ENCODE results near the gene CDC14A.
"Not testable (repeated sequence)": the region's sequence is repeated elsewhere in the genome, so short reads cannot be mapped to it uniquely, and the experiment has no call there.

Gene CDC14A

DNA sequence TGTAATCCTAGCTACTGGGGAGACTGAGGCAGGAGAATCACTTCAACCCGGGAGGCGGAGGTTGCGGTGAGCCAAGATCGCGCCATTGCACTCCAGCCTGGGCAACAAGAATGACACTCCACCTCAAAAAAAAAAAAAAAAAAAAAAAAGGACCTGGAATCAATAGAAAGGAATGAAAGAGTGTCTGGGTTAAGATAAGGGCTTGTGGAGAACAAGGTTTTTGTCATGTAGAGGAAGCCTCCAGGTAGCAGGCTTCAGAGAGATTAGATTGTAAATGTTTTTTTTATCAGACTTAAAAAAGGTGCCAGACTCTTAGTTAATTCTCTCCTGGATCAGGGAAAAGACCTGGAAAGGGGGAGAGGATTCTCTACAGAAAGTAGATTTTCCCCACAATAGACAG is 14.4 kb upstream of the CDC14A start:
- not testable (repeated sequence) for DNase-seq (ENCODE audit: low read depth)

DNA sequence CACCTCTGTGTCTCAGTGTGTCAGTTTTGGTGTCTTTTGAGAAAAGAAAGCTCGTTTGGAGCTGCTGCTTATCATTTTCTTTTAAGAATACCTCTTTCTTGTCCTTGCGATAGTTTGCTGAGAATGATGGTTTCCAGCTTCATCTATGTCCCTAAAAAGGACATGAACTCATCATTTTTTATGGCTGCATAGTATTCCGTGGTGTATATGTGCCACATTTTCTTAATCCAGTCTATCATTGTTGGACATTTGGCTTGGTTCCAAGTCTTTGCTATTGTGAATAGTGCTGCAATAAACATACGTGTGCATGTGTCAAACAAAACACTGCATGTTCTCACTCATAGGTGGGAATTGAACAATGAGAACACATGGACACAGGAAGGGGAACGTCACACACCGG is 12.6 kb upstream of the CDC14A start:
- not testable (repeated sequence) for DNase-seq (ENCODE audit: low read depth)

DNA sequence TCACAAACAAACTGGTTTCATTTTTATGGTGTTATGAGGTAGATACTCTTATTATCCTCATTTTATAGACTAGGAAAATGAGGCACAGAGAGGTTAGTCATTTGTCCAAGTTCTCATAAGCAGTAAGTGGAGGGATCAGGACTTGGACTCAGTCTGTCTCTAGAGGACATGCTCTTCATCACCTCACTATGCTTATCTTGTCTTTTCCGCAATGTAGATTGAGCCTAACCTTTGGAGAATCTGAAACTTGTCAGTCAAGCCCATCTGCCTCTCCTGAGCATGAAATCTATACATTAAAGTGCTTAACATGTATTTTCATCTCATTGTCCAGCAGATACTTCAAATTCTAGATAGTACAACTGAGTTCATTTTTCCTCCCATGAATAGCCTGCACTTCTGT is 11.8 kb upstream of the CDC14A start:
- no peak for DNase-seq (ENCODE audit: low read depth)

DNA sequence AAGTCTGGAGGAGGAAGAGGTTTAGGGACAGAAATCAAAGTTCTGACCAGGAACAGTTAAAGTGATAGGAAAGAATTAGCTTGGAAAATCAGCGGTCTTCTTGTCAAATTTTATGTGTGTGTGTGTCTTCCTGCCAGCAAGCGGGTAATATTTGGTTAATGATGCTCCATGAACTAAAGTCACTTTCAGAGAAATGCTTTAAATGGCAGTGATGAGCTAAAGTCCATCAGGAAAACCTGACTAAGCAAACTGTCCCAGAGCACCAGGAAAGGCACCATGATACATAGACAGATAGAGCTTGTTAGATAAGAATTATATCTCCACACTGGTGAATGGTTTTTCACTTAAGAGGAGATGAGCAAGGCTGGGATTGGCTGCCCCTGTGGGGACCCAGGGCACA is 10.0 kb upstream of the CDC14A start:
- DNase-seq (ENCODE audit: low read depth), result no peak

DNA sequence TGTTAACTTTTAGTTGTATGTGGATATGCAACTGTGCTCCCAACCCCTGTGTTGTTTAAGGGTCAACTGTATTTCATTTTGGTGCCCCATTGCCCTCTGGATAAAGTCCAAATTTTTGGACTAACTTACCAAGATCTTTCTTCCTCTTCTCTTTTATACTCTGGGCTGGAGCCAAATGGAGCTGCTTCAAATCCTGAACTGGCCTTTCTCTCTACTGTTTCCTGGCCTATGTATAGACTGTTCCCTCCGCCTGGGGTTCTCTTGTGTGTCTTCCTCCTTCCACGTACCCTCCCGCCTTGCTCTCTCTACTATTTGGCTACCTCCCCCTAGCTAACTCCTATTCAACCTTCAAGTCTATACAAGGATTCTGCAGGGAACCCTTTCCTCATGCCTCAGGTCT is 8.4 kb upstream of the CDC14A start:
- DNase-seq (ENCODE audit: low read depth), result no peak

DNA sequence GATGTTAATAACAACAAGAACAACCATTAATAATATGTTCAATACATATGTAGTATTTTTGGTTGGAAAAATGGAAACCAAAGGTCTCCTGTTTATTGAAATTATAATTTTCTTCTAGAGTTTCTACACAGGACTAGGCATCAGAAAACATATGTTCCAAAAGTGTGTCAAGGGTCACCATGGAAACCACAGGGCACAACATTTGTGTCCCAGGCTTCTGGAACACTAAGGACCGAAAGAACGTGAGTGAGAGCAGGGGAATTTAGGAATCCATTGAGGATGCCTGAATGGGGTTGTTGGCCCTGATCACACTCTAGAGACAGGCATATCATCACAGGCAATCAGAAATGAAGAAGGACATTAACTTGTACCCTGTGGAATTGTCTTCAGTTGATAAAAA is 7.5 kb upstream of the CDC14A start:
- DNase-seq (ENCODE audit: low read depth), result no peak

DNA sequence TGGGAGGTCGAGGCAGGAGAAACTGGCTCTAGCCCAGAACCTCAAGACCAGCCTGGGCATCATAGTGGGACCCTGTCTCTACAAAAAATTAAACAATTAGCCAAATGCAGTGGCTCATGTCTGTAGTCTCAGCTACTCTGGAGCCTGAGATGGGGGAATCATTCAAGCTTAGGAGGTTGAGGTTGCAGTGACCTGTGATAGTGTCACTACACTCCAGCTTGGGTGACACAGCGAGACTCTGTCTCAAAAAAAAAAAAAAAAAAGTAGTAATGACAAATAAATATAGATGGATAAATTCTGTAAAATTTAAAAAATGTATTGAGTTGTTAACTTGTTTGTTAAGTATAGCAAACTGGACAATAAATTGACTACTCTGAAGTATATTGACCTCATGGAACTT is 5.9 kb upstream of the CDC14A start:
- DNase-seq (ENCODE audit: low read depth), result no peak

DNA sequence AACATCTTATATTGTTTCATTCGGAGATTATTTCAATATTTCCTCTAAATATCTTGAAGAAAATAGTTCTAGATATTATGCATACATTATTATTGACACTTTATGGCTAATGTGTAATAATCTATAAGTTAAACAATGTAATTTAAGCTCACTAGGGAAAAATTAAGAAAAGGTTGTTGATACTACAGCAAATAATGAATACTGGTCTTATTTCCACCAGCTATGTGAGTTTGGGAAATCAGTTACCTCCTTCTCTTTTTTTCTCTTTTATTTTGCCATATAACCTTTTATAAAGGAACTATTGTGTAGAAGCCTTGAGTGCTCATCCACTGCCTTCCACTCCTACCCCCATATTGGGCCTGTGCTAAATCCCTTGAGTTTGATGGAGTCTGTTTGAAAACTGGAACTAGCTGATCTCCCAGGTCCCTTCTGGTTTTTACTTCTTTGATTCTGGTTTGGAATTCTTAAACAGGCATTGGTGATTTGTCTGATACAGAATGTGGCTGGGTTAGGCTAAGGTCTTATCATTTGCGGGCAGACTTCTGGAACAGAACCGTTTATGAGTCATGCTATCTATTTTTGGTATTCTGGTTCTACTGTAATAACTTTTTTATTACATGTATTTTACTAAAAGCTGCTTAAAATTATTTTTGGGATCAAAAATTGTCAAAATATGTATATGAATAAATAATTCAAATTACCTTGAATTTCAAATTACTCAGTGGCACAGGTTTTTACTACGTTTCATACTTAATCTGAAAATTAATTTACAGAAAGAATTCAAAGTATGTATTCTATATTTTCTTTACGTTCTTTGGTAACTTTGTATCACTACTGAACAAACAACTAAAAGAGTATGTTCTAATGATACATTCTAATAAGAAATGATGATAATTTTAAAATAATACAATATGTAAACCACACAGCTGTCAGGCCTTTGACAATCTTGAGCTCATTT is 5.0 kb upstream of the CDC14A start:
- DNase-seq (ENCODE audit: low read depth), result no peak

DNA sequence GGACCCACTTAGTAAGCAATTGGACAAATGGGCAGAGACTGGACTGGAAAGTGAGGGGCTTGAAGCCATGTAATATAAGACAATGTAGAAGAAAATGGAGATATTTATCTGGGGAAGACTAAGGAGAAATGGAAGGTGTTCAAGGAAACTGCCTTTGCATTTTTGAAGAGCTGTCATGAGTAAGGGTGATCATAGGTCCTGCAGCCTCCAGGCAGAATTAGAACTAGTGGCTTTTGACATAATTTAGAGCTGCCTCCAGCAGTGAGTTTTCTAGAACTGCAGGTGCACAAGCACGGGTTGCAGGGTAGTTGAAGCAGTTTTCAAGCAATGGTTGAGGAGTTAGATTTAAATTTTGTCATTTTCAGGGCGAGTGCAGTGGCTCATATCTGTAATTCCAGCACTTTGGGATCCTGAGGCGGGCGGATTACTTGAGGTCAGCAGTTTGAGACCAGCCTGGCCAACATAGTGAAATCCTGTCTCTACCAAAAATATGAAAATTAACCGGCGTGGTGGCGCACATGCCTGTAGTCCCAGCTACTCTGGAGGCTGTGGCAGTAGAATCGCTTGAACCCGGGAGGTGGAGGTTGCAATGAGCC is 3.7 kb upstream of the CDC14A start:
- no peak for DNase-seq (ENCODE audit: low read depth)

DNA sequence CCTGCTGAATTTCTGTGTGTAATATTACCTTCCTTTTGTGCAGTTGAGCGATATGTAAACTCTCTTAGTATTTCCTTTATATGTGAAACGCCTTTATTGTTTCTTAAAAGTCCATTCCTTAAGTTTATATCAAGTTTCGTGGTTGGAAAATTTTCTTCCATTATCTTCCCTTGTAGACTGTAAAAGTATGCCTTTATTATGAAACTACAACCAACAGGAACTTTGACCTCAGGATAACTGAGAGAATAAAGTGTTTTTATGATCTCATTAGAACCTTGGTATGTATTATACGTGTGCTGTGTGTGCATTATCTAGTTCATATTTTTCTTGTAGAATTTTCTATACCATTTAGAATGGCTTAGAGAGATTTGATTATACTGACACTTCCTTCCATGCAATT is 3.1 kb upstream of the CDC14A start:
- no peak for DNase-seq (ENCODE audit: low read depth)

DNA sequence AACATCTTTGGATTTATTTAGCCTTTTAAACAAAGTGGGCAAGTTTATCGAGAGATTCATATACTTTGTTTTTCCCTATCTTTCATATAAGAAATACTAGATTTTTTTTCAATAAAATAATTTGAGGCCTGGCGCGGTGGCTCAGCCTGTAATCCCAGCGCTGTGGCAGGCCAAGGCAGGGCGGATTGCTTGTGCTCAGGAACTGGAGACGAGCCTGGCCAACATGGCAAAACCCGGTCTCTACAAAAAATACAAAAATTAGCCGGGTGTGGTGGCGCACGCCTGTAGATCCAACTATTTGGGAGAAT is 1.6 kb upstream of the CDC14A start:
- no peak for DNase-seq (ENCODE audit: low read depth)

DNA sequence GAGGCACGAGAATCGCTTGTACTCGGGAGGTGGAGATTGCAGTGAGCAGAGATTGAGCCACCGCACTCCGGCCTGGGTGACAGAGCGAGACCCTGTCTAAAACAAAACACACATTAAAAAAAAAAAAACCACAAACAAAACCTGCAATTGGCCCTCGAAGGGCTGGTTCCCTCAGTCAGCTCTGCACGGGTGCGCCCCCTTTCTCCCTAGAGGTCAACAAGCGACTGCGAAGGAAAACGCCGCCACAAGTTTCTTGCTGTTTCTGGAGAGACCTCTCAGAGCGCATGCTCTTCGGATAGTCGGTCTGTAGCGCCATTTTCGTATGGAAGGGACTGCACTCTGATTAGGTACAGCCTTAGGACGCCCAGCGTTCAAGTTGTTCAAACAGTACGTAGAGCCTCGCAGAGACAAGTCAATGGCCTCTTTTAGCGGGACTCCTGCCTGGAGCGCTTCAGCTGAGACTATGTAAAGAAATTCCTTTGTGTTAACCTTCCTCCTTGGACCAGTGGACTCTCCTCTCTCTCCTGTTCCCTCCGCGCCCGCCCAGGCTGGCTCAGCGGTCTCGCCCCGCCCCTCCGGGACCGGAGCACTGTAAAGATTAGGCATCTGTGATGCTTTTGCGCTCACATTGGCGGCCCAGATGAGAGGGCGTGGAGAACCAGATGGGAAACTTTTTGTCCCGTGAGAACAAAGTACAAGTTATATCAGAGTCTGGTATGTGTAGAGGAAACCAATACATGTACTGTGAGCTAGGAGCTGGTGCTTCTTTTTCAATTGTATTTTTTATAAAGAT is 1.0 kb upstream of the CDC14A start:
- DNase-seq (ENCODE audit: low read depth), result peak; percentile 68

DNA sequence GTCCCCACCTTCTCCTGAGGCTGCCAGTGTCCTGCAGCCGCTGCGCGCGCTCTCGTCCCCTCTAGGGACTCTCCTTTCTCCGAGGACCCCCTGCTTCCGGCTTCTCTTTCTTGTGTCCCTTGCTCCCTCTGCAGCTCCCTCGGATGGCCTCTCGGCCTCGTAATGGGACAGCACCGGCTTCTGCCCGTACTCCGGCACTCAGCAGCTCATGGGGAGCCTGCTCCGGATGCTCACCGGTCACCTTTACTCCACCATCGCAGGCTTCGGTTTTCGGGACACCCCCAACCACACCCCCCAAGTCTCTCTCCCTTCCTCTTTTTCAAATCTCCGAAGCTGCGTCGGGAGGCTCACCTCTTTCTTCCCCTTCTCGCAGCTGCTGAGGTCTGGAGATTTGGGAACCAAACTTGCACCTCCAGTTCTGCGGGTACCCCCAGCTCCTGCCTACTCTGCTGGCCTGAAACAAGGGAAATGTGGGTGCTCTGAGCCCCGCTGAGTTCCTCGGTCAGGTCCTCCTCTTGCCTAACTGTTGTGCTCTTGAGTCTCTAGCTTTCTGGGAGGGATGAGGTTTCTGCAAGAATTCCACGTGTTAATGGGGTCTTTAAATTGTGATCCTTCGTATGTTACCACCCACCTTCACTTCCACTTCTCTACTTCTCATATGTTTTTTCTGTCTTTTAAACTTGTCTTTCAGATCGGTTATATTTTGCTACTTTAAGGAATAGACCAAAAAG is 930 bp downstream of the CDC14A start:
- DNase-seq (ENCODE audit: low read depth), result no peak

DNA sequence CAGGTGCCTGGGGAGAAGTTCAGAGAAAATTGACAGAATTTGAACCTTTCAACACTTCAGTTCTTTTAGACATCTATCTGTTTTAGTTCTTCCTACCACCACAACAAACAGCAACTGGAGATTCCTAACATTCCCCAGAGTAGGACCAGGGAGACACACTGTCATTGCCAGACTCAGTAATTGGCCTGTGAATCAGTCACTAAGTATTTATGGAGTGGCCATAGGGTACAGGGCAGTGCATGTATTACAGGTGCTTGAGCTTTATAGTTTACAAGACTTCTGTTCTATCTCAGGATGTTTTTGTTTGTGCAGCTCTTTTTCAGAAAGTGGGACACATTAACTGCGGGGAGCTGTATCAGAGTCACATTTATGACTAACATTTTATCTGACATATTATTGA is 1.7 kb downstream of the CDC14A start:
- no peak for DNase-seq (ENCODE audit: low read depth)

DNA sequence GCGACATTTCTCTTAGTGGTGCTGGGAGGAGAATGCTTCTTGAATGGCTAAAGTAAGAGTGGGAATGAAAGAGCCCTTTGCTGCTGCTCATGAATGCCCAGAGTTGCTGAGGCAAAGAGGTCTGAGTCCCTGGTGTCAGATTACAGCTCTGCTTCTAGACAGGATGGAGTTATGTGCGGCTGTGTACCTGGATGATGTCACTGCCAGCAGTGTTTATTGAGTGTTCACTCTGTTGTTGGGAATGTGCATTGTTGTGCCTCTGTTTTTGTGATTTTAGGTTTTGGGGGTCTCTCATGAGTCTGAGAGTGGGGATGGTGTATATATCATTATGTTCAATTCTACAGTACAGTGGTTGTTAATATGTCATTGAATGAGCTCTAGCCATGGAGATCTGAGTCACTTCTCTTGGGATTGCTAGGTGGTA is 2.7 kb downstream of the CDC14A start:
- no peak for DNase-seq (ENCODE audit: low read depth)

DNA sequence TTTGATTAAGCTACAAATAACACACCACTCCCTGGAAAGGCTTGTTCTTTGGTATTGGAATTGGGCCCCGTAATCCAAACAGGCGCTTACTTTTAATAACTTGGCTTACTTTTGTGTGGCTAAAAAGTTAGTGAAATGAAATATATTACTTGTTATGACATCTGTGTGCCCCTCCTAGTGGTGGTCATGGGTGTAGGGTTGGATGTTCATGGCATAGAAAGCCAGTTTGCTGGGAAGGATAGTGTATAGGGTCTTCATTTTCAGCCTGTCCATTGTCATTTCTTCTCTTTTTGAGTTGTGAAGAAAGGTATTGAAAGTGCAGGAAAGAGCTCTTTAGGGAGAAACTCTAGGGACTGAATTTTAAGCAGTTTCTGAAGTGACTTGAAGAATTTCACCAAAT is 5.9 kb downstream of the CDC14A start:
- no peak for DNase-seq (ENCODE audit: low read depth)

DNA sequence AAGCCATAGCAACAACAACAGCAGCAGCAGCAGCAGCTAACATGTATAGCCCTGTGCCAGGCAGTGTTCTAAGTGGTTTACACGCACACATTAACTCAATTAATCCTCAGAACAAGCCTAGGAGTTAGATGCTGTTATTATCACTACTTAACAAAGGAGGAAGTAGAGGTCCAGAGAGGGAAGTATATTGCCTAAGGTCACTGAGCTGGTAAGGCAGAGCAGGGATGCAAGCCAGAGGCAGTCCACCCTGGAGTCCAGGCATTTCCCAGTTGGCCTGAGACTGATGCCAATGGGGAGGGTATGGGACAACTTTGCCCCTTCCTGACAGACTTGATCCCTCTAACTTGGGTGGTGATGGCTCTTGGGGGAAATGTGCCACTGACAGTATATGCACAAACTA is 6.8 kb downstream of the CDC14A start:
- DNase-seq (ENCODE audit: low read depth), result no peak

DNA sequence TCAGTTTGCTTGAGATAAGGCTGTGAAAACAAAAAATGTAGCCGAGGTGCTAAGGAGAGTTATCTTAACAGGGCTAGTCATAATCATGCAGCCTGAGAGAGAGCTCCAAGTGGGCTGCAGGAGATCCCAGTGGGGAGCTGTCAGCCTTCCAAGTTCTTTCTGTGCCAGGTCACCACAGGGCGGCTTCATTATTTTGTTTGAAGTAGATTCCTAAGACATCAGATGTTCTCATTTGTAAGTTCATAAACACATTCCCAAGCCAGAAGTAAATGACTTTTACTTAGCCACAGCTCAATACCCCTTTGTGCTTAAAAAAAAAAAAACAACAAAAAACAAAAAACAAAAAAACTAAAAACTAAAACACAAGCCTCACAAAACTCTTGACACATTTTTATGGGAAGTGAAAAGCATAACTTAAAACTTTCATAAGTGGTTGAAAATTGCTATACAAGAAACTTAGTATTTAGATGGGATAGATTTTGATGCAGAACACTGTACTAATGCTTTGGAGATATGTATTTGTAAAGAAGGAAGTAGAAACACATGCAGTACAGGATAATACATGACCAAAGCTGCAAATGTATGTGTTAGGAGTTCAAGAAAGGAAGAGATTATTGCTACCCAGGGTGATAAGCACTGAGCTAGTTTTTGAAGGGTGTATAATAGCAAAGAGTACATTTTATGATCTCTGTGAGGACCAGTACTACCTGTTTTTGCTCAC is 8.6 kb downstream of the CDC14A start:
- DNase-seq (ENCODE audit: low read depth), result no peak

DNA sequence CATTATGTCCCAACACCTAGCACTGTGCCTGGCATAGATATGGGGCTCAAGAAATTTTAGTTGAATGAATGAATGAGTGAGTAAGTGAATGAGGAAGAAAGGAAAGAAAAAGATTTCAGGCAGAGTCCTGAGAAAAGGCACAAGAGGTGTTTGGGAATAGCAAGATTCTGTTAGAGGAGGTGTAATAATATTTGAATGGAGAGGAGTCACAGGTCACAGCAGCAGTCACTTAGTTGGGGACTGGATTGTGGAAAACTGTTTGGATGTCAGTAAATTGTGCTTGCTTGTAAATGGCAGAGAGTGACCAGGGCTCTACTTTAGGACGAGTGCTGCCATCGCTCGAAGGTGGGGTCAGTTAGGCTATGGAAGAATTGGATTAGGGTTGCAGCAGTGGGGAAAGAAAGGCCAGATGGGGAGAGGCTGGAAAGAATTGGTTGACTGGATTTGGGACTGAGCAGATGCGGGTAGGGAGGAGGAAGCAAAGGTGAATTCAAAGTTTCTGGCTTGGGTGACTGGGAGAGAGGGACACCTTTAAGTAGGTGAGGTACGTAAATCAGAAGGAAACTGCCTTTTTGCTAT is 9.3 kb downstream of the CDC14A start:
- no peak for DNase-seq (ENCODE audit: low read depth)

DNA sequence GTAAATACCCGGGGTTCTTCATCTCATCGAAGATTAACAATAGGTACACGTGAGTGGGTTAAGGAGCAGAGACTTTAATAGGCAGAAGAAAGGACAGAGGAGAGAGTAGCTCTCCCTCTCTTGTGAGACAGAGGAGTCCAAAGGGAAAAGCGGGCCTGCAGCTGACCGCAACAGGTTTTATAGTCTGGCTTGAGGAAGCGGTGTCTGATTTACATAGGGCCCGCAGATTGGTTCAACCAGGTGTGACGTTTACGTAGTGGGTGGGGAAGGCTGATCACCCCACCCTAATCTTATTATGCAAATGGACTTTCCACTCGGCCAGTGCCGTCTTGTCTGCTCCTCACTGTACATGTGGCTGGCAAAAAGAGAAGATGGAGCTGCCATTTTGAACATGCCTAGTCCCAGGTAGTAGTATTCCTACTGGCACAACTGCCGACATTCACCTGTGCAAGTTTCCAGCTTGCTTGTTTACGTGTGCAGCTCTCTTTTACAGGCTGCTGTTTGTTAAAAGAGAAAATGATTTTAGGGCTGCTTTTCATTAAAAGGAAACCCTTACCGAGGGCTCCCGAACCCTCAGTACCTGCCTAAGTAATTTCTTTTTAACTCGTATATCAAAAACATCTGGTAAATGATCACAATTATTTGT is 10.6 kb downstream of the CDC14A start:
- DNase-seq (ENCODE audit: low read depth), result no peak

DNA sequence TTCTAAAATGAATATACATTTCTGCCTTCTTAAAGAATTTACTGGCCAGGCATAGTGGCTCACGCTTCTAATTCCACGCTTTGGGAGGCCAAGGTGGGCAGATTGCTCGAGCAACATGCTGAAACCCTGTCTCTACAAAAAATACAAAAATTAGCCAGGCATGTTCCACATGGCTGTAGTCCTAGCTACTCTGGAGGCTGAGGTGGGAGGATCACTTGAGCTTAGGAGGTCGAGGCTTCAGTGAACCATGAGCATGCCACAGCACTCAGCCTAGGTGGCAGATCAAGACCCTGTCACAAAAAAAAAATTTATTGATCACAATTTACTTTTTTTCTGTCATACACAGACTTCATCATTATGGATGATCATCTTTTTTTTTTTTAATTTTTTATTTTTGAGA is 11.5 kb downstream of the CDC14A start:
- no peak for DNase-seq (ENCODE audit: low read depth)
